B cell (primary cell): ENCODE results near the gene ELP2. TPM values are rescaled to one million over a fixed set of nuclear protein-coding genes. Genes with fewer than 3 reads are reported as not detected.

Source experiments
- ATAC-seq: fragments of 200-7000 bp; cut with Tn5 transposase; one replicate; pipeline ENCODE4 v1.10.0; 2021; ENCODE audit warnings: low read depth, mild to moderate bottlenecking, moderate number of reproducible peaks, moderate library complexity
- CTCF ChIA-PET: fragments of 350-600 bp; sonication (Branson Sonifier 250); formaldehyde crosslinking; loops from one replicate; lab custom pipeline; 2021; ENCODE audit warnings: antibody characterized with exemption, inconsistent platforms; lab: Charles Lee
- POLR2A ChIA-PET: fragments of 350-600 bp; sonication (Branson Sonifier 250); formaldehyde crosslinking; loops from one replicate; lab custom pipeline; 2021; ENCODE audit warnings: antibody characterized with exemption; lab: Charles Lee
- DNase-seq: peaks from one replicate; pipeline ENCODE4 v3.0.0; 2013
- H2AFZ ChIP-seq: 2 replicates; pipeline ENCODE4 v1.6.1; 2012; ENCODE audit warnings: mild to moderate bottlenecking, low read depth, low read length; ENCODE audit not compliant: insufficient read depth, poor library complexity, severe bottlenecking
- H3K27ac ChIP-seq, 2 donors: 1 replicate in 1 of 2; 2 replicates in 1 of 2; pipeline ENCODE4 v1.5.1; 2012 to 2013; ENCODE audit warnings: low read length in 2 of 2, mild to moderate bottlenecking in 2 of 2, moderate library complexity in 1 of 2
- H3K27me3 ChIP-seq, 4 experiments: fragments of 200-600 bp in 1 of 4; sonication (generic) in 1 of 4; replicated peaks in 1 of 4; 1 replicate in 2 of 4; 2 replicates in 2 of 4; pipeline versions ENCODE4 v1.6.1 to v1.7.0; 2013 to 2016; ENCODE audit warnings: low read length in 3 of 4, mild to moderate bottlenecking in 2 of 4, mixed read lengths in 1 of 4, moderate library complexity in 1 of 4; ENCODE audit not compliant: insufficient read depth in 4 of 4, control insufficient read depth in 3 of 4; ENCODE audit errors: control extremely low read depth in 1 of 4
- H3K36me3 ChIP-seq, 2 experiments: replicated peaks in 1 of 2; 1 replicate in 1 of 2; 2 replicates in 1 of 2; pipeline versions ENCODE4 v1.6.1 to v1.7.1; 2013; ENCODE audit warnings: low read length in 1 of 2; ENCODE audit not compliant: insufficient read depth in 2 of 2, control insufficient read depth in 1 of 2; ENCODE audit errors: control extremely low read depth in 1 of 2, extremely low read depth in 1 of 2
- H3K4me1 ChIP-seq, 2 donors: fragments of 200-600 bp in 1 of 2; sonication (generic) in 1 of 2; 1 replicate in 1 of 2; 2 replicates in 1 of 2; pipeline versions ENCODE4 v1.5.1 to v1.6.1; 2013 to 2017; ENCODE audit warnings: low read length in 2 of 2; ENCODE audit not compliant: control insufficient read depth in 2 of 2, insufficient read depth in 2 of 2
- H3K4me2 ChIP-seq: replicated peaks from 2 replicates; pipeline ENCODE3; 2012; ENCODE audit warnings: mild to moderate bottlenecking, low read depth, low read length; ENCODE audit not compliant: poor library complexity, severe bottlenecking
- H3K4me3 ChIP-seq, 5 experiments: fragments of 200-600 bp in 1 of 5; sonication (generic) in 1 of 5; 1 replicate in 3 of 5; 2 replicates in 2 of 5; pipeline versions ENCODE4 v1.5.1 to v1.7.0; 2011 to 2016; ENCODE audit warnings: low read length in 4 of 5, mild to moderate bottlenecking in 4 of 5, low read depth in 2 of 5, control low read depth in 1 of 5, moderate library complexity in 1 of 5; ENCODE audit not compliant: insufficient read depth in 1 of 5; ENCODE audit errors: control extremely low read depth in 1 of 5, extremely low read depth in 1 of 5
- H3K79me2 ChIP-seq: fragments of 200-600 bp; sonication (generic); one replicate; pipeline ENCODE4 v1.6.0; 2016; ENCODE audit warnings: low read length; ENCODE audit not compliant: control insufficient read depth, insufficient read depth
- H3K9ac ChIP-seq: fragments of 200-600 bp; sonication (generic); 2 replicates; pipeline ENCODE4 v1.6.1; 2017; ENCODE audit warnings: mild to moderate bottlenecking, low read length, moderate library complexity
- H3K9me3 ChIP-seq, 3 donors: one replicate each; pipeline versions ENCODE4 v1.6.1 to v1.7.1; 2013; ENCODE audit warnings: low read length in 2 of 3; ENCODE audit not compliant: control insufficient read depth in 2 of 3, insufficient read depth in 1 of 3; ENCODE audit errors: control extremely low read depth in 1 of 3
- H4K20me1 ChIP-seq: 2 replicates; pipeline ENCODE4 v1.6.0; 2012; ENCODE audit warnings: mild to moderate bottlenecking, low read length; ENCODE audit not compliant: insufficient read depth, control insufficient read depth, poor library complexity, severe bottlenecking
- H3K27ac Mint-ChIP-seq: one replicate; pipeline ENCODE4 v1.8.0; 2021; ENCODE audit warnings: mixed read lengths
- H3K27me3 Mint-ChIP-seq: one replicate; pipeline ENCODE4 v1.8.0; 2021; ENCODE audit warnings: mixed read lengths
- H3K4me1 Mint-ChIP-seq: one replicate; pipeline ENCODE4 v1.8.0; 2021; ENCODE audit warnings: mixed read lengths
- H3K4me3 Mint-ChIP-seq: one replicate; pipeline ENCODE4 v1.8.0; 2021; ENCODE audit warnings: mixed read lengths
- H3K9me3 Mint-ChIP-seq: one replicate; pipeline ENCODE4 v1.8.0; 2022; ENCODE audit warnings: mixed read lengths; ENCODE audit not compliant: insufficient read depth
- EZH2 ChIP-seq: IDR thresholded peaks from 2 replicates; pipeline ENCODE4 v1.6.1; 2012; ENCODE audit warnings: borderline replicate concordance, low read depth, mild to moderate bottlenecking, moderate library complexity, low read length; ENCODE audit not compliant: insufficient read depth, poor library complexity, severe bottlenecking
- WGBS: methylation state at CpG from one replicate; pipeline ENCODE4 v1.1.5; 2013; ENCODE audit warnings: missing lambda C conversion rate; ENCODE audit not compliant: insufficient coverage; 5-methylcytosine and 5-hydroxymethylcytosine counted together
- intact Hi-C: fragments of 100-400 bp; cut with micrococcal nuclease; formaldehyde crosslinking; loops from one replicate; pipeline ENCODE4 v1.10.0; 2022
- polyA plus RNA-seq: library from polyadenylated mRNA; depleted of rRNA; stranded (reverse); fragments of >200 nt; gene quantifications from 2 replicates; pipeline ENCODE4 v1.2.3, GENCODE V29; 2012
- total RNA-seq, 2 donors: library from RNA; stranded (reverse); fragments of 120-200 nt in 1 of 2; gene quantifications; 1 replicate in 1 of 2; 2 replicates in 1 of 2; pipeline versions ENCODE4 v1.2.3 to v1.2.4, GENCODE V29; 2013 to 2022
- TF ChIP-seq, protein P1 (sequence below): fragments of 200-600 bp; IDR thresholded peaks from one replicate; pipeline ENCODE4 v1.8.0; 2022; ENCODE audit warnings: antibody characterized with exemption, mild to moderate bottlenecking

The ELP2 gene
- total and polyA plus RNA-seq, 2 donors (not counting 1 experiment from before 2014, with no cell fraction given) = 45.7 to 137 TPM

DNA sequence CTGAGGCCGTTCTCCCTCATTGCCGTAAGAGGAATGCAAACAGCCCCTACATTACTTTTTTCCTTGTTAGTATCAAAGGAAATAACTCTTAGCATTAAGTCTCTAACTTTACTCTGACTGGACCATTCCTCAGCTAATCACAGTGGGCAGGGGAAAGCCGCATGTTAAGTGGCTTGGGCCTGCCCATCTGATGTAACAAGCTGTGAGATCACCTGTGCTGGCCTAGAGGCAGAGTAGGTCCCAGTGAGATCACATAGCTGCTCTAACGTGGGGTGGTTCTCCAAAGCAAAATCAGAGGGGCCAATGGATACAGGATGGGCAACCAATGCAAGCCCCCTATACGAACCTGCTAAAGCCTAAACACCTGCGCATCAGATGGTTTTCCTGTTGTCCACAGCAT lies 51.7 kb downstream of the ELP2 start:
- POLR2A ChIA-PET = no interaction called here
- intact Hi-C loops = no loop called here

DNA sequence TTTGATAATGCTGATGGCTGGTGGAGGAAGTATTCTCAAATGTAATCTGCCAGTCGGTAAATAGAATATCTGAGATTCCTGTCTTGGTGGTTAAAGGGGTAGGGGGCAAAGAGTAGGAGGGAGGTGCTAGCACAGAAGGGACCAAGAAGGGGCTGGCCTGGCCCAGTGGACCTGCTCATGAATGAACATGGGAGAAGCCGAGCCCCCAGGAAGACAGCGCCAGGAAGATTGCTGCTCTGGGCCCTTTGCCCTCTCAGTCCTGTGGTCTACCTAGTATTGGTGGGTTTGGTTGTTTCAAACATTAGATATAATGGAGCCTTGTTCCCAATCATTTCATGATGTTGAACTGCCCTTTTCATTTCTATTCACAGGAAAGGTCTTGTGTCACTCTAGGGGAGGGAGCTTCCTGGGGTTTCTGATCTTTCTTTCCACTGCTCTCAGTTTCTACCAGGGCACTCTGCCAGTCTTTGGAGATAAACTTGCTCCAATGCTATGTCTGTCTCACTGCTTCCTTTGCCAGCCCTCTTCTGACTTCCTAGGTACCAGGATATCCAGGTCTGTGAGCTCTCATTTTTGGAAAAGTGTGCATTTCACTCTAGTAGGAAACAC lies 52.3 kb downstream of the ELP2 start:
- Histone ChIP-seq H3K79me2 (no peaks in the 10 kb centered on the region), H3K9ac (no peak overlapping the region), H3K4me2 (no peak overlapping the region), H4K20me1 (no peaks in the 10 kb centered on the region), H3K4me1 (peaks cover 26 to 36% of the 10 kb centered on the region in 2 donors), H3K4me3 (no peak overlapping the region), H3K36me3 (peaks cover 4 to 8% of the 10 kb centered on the region in 2 experiments), H3K9me3 (no peaks in the 10 kb centered on the region), H2AFZ (no peak overlapping the region), H3K27ac (no peak overlapping the region), H3K27me3 (peaks cover 0 to 6% (median 2%) of the 10 kb centered on the region in 4 experiments)
- no peak for ATAC-seq
- Mint-ChIP-seq H3K27me3 (peaks cover 3% of the 10 kb centered on the region), H3K9me3 (no peaks in the 10 kb centered on the region), H3K4me1 (peaks cover 39% of the 10 kb centered on the region), H3K4me3 (no peak overlapping the region), H3K27ac (no peak overlapping the region)
- intact Hi-C loops = no loop called here
- no peak for TF ChIP-seq EZH2
- TF ChIP-seq, protein P1, sequence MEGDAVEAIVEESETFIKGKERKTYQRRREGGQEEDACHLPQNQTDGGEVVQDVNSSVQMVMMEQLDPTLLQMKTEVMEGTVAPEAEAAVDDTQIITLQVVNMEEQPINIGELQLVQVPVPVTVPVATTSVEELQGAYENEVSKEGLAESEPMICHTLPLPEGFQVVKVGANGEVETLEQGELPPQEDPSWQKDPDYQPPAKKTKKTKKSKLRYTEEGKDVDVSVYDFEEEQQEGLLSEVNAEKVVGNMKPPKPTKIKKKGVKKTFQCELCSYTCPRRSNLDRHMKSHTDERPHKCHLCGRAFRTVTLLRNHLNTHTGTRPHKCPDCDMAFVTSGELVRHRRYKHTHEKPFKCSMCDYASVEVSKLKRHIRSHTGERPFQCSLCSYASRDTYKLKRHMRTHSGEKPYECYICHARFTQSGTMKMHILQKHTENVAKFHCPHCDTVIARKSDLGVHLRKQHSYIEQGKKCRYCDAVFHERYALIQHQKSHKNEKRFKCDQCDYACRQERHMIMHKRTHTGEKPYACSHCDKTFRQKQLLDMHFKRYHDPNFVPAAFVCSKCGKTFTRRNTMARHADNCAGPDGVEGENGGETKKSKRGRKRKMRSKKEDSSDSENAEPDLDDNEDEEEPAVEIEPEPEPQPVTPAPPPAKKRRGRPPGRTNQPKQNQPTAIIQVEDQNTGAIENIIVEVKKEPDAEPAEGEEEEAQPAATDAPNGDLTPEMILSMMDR = no peak
- DNase-seq = no peak
- WGBS = 94% methylated on average over 3 of the region's 3 CpGs
- CTCF ChIA-PET = no interaction called here
- POLR2A ChIA-PET = no interaction called here

More for the DNA sequence above, 51.7 kb downstream of the ELP2 start:
- DNase-seq (no peak), ATAC-seq (no peak)
- Histone ChIP-seq H3K9ac (no peak overlapping the region), H3K4me1 (peaks cover 23 to 30% of the 10 kb centered on the region in 2 donors), H3K27me3 (peaks cover 0 to under 1% (median 0%) of the 10 kb centered on the region in 4 experiments), H3K4me2 (no peak overlapping the region), H3K36me3 (peaks cover 5 to 14% of the 10 kb centered on the region in 2 experiments), H4K20me1 (no peaks in the 10 kb centered on the region), H3K9me3 (no peaks in the 10 kb centered on the region), H3K79me2 (no peaks in the 10 kb centered on the region), H3K4me3 (no peak overlapping the region), H3K27ac (no peak overlapping the region), H2AFZ (no peak overlapping the region)
- no peak for TF ChIP-seq EZH2
- TF ChIP-seq, protein P1 = no peak
- H3K4me1 Mint-ChIP-seq = peaks cover 35% of the 10 kb centered on the region
- H3K9me3 Mint-ChIP-seq = no peaks in the 10 kb centered on the region
- H3K4me3 Mint-ChIP-seq = no peak overlapping the region
- H3K27ac Mint-ChIP-seq = no peak overlapping the region
- CTCF ChIA-PET = no interaction called here
- 97% methylated on average over 5 of the region's 6 CpGs for WGBS
- peaks cover 3% of the 10 kb centered on the region for H3K27me3 Mint-ChIP-seq
